Endothelial cell of umbilical vein (primary cell): ENCODE results near the gene EPDR1. TPM values are rescaled to one million over a fixed set of nuclear protein-coding genes. Genes with fewer than 3 reads are reported as not detected.

Source experiments
- BruUV-seq: library from RNA; stranded (reverse); fragments of 400-500 nt; replicated peaks from 2 replicates; lab custom pipeline; 2021; lab: Mats Ljungman, UMichigan
- CTCF ChIA-PET: fragments of 300-600, 350-600 bp; sonication (Branson Sonifier 250); formaldehyde crosslinking; loops from one replicate; lab custom pipeline; 2021; ENCODE audit warnings: antibody characterized with exemption, inconsistent platforms; lab: Charles Lee
- POLR2A ChIA-PET: fragments of 300-600, 350-600 bp; sonication (Branson Sonifier 250); formaldehyde crosslinking; loops from one replicate; lab custom pipeline; 2021; ENCODE audit warnings: antibody characterized with exemption, inconsistent platforms; lab: Charles Lee
- DNase-seq: peaks from one replicate; pipeline ENCODE4 v3.0.0-alpha.2; 2011; ENCODE audit warnings: low read depth, low spot score
- FAIRE-seq: peaks from 2 replicates; lab custom pipeline; 2011; peaks lifted over from hg19 to GRCh38; lab: Jason Lieb, UNC
- H2AFZ ChIP-seq: 2 replicates; pipeline ENCODE4 v1.6.0; 2012; ENCODE audit warnings: low read depth, low read length, control low read depth, inconsistent platforms
- H3K27ac ChIP-seq: 2 replicates; pipeline ENCODE4 v1.5.1; 2011; ENCODE audit warnings: low read depth, mild to moderate bottlenecking, control low read depth, low read length, moderate library complexity; ENCODE audit not compliant: insufficient read depth
- H3K27me3 ChIP-seq, 2 experiments: 2 replicates each; pipeline versions ENCODE4 v1.6.0 to v1.6.1; 2011; ENCODE audit warnings: low read length in 2 of 2, mixed read lengths in 1 of 2; ENCODE audit not compliant: control insufficient read depth in 2 of 2, insufficient read depth in 2 of 2
- H3K36me3 ChIP-seq, 2 experiments: 2 replicates in 1 of 2; 3 replicates in 1 of 2; pipeline ENCODE4 v1.5.1; 2011; ENCODE audit warnings: low read length in 2 of 2, mild to moderate bottlenecking in 1 of 2, moderate library complexity in 1 of 2; ENCODE audit not compliant: control insufficient read depth in 2 of 2, insufficient read depth in 2 of 2; ENCODE audit errors: extremely low read depth in 1 of 2
- H3K4me1 ChIP-seq: 3 replicates; pipeline ENCODE4 v1.5.1; 2011; ENCODE audit warnings: mild to moderate bottlenecking, low read length; ENCODE audit not compliant: control insufficient read depth, insufficient read depth; ENCODE audit errors: extremely low read depth
- H3K4me2 ChIP-seq: 2 replicates; pipeline ENCODE4 v1.6.1; 2011; ENCODE audit warnings: low read length, control low read depth, mixed read lengths; ENCODE audit not compliant: insufficient read depth
- H3K4me3 ChIP-seq, 3 experiments: fragments of 200-600 bp in 1 of 3; sonication (generic), shearing (Covaris generic) in 1 of 3; replicated peaks in 1 of 3; 2 replicates each; pipeline ENCODE4 v1.5.1; 2011 to 2016; ENCODE audit warnings: control low read depth in 3 of 3, low read length in 3 of 3, mild to moderate bottlenecking in 2 of 3, inconsistent platforms in 1 of 3, low read depth in 1 of 3, moderate library complexity in 1 of 3; ENCODE audit not compliant: insufficient read depth in 1 of 3
- H3K79me2 ChIP-seq: 2 replicates; pipeline ENCODE4 v1.6.0; 2012; ENCODE audit warnings: low read length, inconsistent platforms; ENCODE audit not compliant: control insufficient read depth, insufficient read depth
- H3K9ac ChIP-seq: replicated peaks from 2 replicates; pipeline ENCODE3; 2011; ENCODE audit warnings: low read length, control low read depth; ENCODE audit not compliant: insufficient read depth; ENCODE audit errors: extremely low read depth
- H3K9me1 ChIP-seq: replicated peaks from 3 replicates; pipeline ENCODE4 v1.6.0; 2011; ENCODE audit warnings: mild to moderate bottlenecking, low read length; ENCODE audit not compliant: control insufficient read depth, insufficient read depth; ENCODE audit errors: extremely low read depth
- H3K9me3 ChIP-seq: replicated peaks from 2 replicates; pipeline ENCODE4 v1.5.1; 2012; ENCODE audit warnings: low read length, inconsistent platforms; ENCODE audit not compliant: control insufficient read depth, insufficient read depth
- H4K20me1 ChIP-seq: replicated peaks from 2 replicates; pipeline ENCODE3; 2011; ENCODE audit warnings: mild to moderate bottlenecking, low read length; ENCODE audit not compliant: control insufficient read depth, insufficient read depth; ENCODE audit errors: extremely low read depth
- EZH2 ChIP-seq: IDR thresholded peaks from 2 replicates; pipeline ENCODE4 v1.6.1; 2012; ENCODE audit warnings: borderline replicate concordance, low read depth, mild to moderate bottlenecking, moderate library complexity, low read length, inconsistent platforms; ENCODE audit not compliant: severe bottlenecking
- FOS ChIP-seq: IDR thresholded peaks from 2 replicates; pipeline ENCODE4 v1.6.1; 2011; ENCODE audit warnings: mild to moderate bottlenecking, low read length, moderate library complexity, borderline replicate concordance; ENCODE audit not compliant: insufficient read depth
- GATA2 ChIP-seq: IDR thresholded peaks from 2 replicates; pipeline ENCODE4 v1.7.0; 2011; ENCODE audit warnings: low read depth, mild to moderate bottlenecking, moderate library complexity, mixed read lengths, low read length; ENCODE audit not compliant: insufficient read length, insufficient read depth
- JUN ChIP-seq: IDR thresholded peaks from 2 replicates; pipeline ENCODE4 v1.6.1; 2011; ENCODE audit warnings: borderline replicate concordance, low read depth; ENCODE audit not compliant: insufficient read length, insufficient read depth
- MAX ChIP-seq: IDR thresholded peaks from 2 replicates; pipeline ENCODE4 v1.6.1; 2011; ENCODE audit not compliant: insufficient read depth, insufficient read length
- MYC ChIP-seq: IDR thresholded peaks from one replicate; pipeline ENCODE4 v1.6.1; 2011; ENCODE audit warnings: mild to moderate bottlenecking, low read depth, low read length
- POLR2A ChIP-seq: IDR thresholded peaks from 2 replicates; pipeline ENCODE4 v1.6.1; 2012; ENCODE audit warnings: low read depth, mild to moderate bottlenecking, control low read depth, low read length
- POLR2AphosphoS5 ChIP-seq: IDR thresholded peaks from 2 replicates; pipeline ENCODE4 v1.6.1; 2012; ENCODE audit warnings: low read depth, mild to moderate bottlenecking, control low read depth, low read length, moderate library complexity; ENCODE audit not compliant: insufficient read depth
- dilution Hi-C: fragments of 300-500 bp; cut with MboI; formaldehyde crosslinking; loops from one replicate; pipeline ENCODE4 v1.15.0; 2019; ENCODE audit warnings: low sequenced_read_pairs; ENCODE audit not compliant: extremely low pct_ligation_motif_present
- intact Hi-C: fragments of 100-400 bp; cut with micrococcal nuclease; formaldehyde crosslinking; loops from one replicate; pipeline ENCODE4 v1.10.0; 2022
- polyA plus RNA-seq, 4 experiments: library from polyadenylated mRNA; depleted of rRNA in 3 of 4; stranded (reverse) in 3 of 4; unstranded in 1 of 4; fragments of >200 nt; gene quantifications; 2 replicates each; pipeline versions ENCODE4 v1.2.1 to v1.2.3, GENCODE V29; 2011 to 2012; ENCODE audit warnings: missing spikeins in 1 of 4
- total RNA-seq: library from RNA; stranded (reverse); gene quantifications from 2 replicates; pipeline ENCODE4 v1.2.3, GENCODE V29; 2021
- TF ChIP-seq, protein P1 (sequence below), 2 donors: IDR thresholded peaks; 1 replicate in 1 of 2; 2 replicates in 1 of 2; pipeline ENCODE4 v1.5.1; 2011; ENCODE audit warnings: low read length in 2 of 2, mild to moderate bottlenecking in 2 of 2, moderate library complexity in 2 of 2, control low read depth in 1 of 2, inconsistent platforms in 1 of 2, low read depth in 1 of 2; ENCODE audit not compliant: insufficient read depth in 1 of 2; ENCODE audit errors: extremely low read depth in 1 of 2

EPDR1 gene
- total and polyA plus RNA-seq, 2 donors (not counting 3 experiments of a cell fraction or from before 2014, with no cell fraction given), result 0.40 to 0.66 TPM

GRCh38 chr7:37974711-37975110 lies 54.3 kb downstream of the EPDR1 start:
- H3K9ac ChIP-seq, result no peak overlapping the region
- no TSS peak for BruUV-seq
- FAIRE-seq (no peak), DNase-seq (no peak)
- no peak overlapping the region for H3K4me3 ChIP-seq
- no peak overlapping the region for H2AFZ ChIP-seq
- no peaks in the 10 kb centered on the region for H3K79me2 ChIP-seq
- POLR2A ChIA-PET, result no interaction called here
- CTCF ChIA-PET, result no interaction called here
- no peak for TF ChIP-seq MYC
- no peak for TF ChIP-seq GATA2
- TF ChIP-seq FOS, result no peak
- TF ChIP-seq EZH2, result no peak
- no peak for TF ChIP-seq POLR2A
- TF ChIP-seq, protein P1, sequence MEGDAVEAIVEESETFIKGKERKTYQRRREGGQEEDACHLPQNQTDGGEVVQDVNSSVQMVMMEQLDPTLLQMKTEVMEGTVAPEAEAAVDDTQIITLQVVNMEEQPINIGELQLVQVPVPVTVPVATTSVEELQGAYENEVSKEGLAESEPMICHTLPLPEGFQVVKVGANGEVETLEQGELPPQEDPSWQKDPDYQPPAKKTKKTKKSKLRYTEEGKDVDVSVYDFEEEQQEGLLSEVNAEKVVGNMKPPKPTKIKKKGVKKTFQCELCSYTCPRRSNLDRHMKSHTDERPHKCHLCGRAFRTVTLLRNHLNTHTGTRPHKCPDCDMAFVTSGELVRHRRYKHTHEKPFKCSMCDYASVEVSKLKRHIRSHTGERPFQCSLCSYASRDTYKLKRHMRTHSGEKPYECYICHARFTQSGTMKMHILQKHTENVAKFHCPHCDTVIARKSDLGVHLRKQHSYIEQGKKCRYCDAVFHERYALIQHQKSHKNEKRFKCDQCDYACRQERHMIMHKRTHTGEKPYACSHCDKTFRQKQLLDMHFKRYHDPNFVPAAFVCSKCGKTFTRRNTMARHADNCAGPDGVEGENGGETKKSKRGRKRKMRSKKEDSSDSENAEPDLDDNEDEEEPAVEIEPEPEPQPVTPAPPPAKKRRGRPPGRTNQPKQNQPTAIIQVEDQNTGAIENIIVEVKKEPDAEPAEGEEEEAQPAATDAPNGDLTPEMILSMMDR (IDR thresholded peaks at IDR 0.05; ENCODE audit: extremely low read depth in 1 of 2, insufficient read depth in 1 of 2, low read depth in 1 of 2, low read length in 2 of 2), result no peak
- no peak for TF ChIP-seq POLR2AphosphoS5
- no peak for TF ChIP-seq MAX
- TF ChIP-seq JUN, result no peak
- no peaks in the 10 kb centered on the region for H3K27me3 ChIP-seq
- intact Hi-C loops (no loop called here), dilution Hi-C loops (no loop called here)
- no peaks in the 10 kb centered on the region for H3K9me1 ChIP-seq
- no peak overlapping the region for H3K4me2 ChIP-seq
- H3K9me3 ChIP-seq, result no peaks in the 10 kb centered on the region
- no peaks in the 10 kb centered on the region for H3K4me1 ChIP-seq
- H4K20me1 ChIP-seq, result no peaks in the 10 kb centered on the region
- no peaks in the 10 kb centered on the region for H3K36me3 ChIP-seq
- no peak overlapping the region for H3K27ac ChIP-seq
